22Rv1 (cell line): Measurements from ENCODE around the gene RCAN2.

Experiments used
- H3K27ac ChIP-seq: fragments of 450-650 bp; 2 replicates; pipeline ENCODE4 v1.5.1; 2017
- CTCF ChIP-seq: fragments of 450-650 bp; IDR thresholded peaks from 2 replicates; pipeline ENCODE4 v1.5.1; 2017; ENCODE audit warnings: mild to moderate bottlenecking
- ZFX ChIP-seq: fragments of 450-650 bp; IDR thresholded peaks from 2 replicates; pipeline ENCODE4 v1.6.1; 2017; ENCODE audit warnings: antibody characterized with exemption, borderline replicate concordance

RCAN2 gene

DNA sequence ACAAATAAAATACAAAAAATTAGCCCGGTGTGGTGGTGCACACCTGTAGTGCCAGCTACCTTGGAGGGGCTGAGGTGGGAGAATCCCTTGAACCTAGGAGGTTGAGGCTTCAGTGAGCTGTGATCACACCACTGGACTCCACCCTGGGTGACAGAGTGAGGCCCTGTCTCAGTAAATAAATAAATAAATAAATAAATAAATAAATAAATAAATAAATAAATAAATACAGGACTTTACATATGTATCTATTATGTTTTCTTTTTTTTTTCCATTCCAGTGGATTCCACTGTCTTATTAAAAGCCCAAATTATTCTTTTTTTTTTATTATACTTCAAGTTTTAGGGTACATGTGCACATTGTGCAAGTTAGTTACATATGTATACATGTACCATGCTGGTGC lies 279.3 kb downstream of the RCAN2 start:
- TF ChIP-seq CTCF (no peak), ZFX (no peak)
- H3K27ac ChIP-seq = no peak overlapping the region

GRCh38 chr6:46210294-46210693 lies 281.0 kb downstream of the RCAN2 start:
- no peak overlapping the region for H3K27ac ChIP-seq
- TF ChIP-seq CTCF = no peak
- TF ChIP-seq ZFX = no peak

DNA sequence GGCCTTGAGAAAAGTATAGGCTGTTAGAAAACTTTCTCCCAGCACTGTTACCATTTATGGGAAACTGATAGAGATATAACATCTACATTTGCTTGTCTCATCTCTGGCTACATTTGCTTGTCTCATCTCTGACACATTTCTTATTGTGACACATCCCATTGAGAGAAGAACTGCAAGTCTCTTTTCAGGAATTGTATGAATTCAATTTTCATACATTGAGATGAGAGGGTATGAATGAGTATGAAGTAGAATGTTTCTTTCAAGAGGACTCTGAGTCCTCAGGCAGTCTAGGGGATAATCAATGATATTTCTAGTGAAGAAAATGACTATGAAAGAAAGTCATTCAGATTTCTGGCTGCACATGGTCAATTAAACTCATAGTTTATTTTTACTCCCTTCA lies 282.9 kb downstream of the RCAN2 start:
- TF ChIP-seq CTCF (no peak), ZFX (no peak)
- no peak overlapping the region for H3K27ac ChIP-seq

- no peak overlapping the region for H3K27ac ChIP-seq
- TF ChIP-seq CTCF (no peak), ZFX (no peak)
Observed at GRCh38 chr6:46207174-46207573, 284.1 kb downstream of the RCAN2 start.

GRCh38 chr6:46204880-46205650 lies 286.2 kb downstream of the RCAN2 start:
- no peak for TF ChIP-seq ZFX
- no peak for TF ChIP-seq CTCF
- H3K27ac ChIP-seq = no peak overlapping the region

DNA sequence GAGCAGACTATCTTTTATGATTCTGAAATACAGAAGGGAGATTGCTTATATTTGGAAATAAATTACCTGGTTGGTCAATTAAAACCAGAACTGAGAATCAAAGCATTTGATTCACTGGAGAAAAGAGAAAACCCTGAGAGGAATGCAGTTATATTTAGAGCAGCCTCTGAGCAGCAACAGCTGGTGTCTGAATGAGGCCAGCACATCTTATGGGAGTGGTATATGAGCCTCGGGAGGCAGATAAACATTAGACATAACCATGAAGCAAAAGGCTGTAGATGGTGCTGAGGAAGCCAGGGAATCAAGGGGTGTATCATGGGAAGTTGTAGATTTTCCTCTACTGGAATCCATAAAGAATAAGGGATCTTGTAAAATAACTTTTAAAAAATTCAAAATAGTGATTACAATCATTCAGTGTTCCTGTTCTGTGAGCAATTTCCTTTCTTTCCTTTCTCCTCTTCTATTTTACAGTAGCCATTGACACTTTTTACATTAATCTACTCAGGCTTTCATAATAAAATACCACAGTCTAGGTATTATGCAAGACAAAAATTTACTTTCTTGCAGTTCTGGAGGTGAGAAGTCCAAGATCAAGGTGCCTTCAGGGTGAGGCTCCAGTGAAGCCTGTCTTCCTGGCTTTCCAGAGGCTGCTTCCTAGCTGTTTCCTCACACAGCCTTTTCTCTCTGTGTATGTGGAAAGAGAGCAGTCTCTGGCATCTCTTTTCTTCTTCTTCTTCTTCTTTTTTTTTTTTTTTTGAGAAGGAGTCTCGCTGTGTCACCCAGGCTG lies 287.7 kb downstream of the RCAN2 start:
- TF ChIP-seq CTCF (no peak), ZFX (no peak)
- H3K27ac ChIP-seq = no peak overlapping the region

- no peak overlapping the region for H3K27ac ChIP-seq
- TF ChIP-seq CTCF (no peak), ZFX (no peak)
Observed at GRCh38 chr6:46201702-46202101, 289.5 kb downstream of the RCAN2 start.
